ENCODE results near the gene IQSEC3. TPM values are rescaled to one million over a fixed set of nuclear protein-coding genes. Genes with fewer than 3 reads are reported as not detected.

Gene IQSEC3
- total RNA-seq, 2 experiments from 2014 or later, result 2.0 to 2.2 TPM

GRCh38 chr12:78981-79380 is 12.4 kb downstream of the IQSEC3 start:
- no peak for DNase-seq
- Mint-ChIP-seq H3K4me1 (no peaks in the 10 kb centered on the region), H3K36me3 (no peaks in the 10 kb centered on the region), H3K27ac (no peak overlapping the region), H3K4me3 (no peak overlapping the region), H3K9me3 (ENCODE audit: low read depth) (no peaks in the 10 kb centered on the region), H3K27me3 (peaks cover 65% of the 10 kb centered on the region)
- CTCF ChIA-PET, result no interaction called here
- no peak for ATAC-seq

GRCh38 chr12:80681-81190 is 14.2 kb downstream of the IQSEC3 start:
- CTCF ChIA-PET, result no interaction called here

DNA sequence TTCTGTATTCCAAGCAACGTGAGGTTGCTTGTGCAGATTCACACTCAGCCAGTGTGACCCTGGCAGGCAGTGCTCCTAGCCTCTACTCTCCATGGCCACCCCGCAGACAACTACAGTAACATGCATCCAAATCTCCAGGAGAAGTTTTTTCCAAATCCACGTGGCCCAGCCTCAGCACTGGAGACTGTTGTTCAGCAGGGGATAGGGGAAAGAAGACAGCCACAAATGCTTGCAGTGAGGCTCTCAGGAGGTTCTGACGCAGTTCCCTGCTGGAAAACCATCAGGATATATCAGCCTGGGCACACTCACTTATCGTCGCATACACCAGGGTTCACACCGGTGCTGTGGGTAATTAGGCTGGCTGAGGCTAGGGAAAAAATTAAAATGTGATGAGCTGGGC is 16.2 kb downstream of the IQSEC3 start:
- Mint-ChIP-seq H3K4me1 (no peaks in the 10 kb centered on the region), H3K27me3 (peaks cover 39% of the 10 kb centered on the region), H3K27ac (no peak overlapping the region), H3K36me3 (no peaks in the 10 kb centered on the region), H3K4me3 (no peak overlapping the region), H3K9me3 (ENCODE audit: low read depth) (no peaks in the 10 kb centered on the region)
- ATAC-seq (no peak), DNase-seq (no peak)
- CTCF ChIA-PET, result no interaction called here

More at GRCh38 chr12:80681-81190, 14.2 kb downstream of the IQSEC3 start:
- no peak overlapping the region for H3K27ac Mint-ChIP-seq
- peaks cover 53% of the 10 kb centered on the region for H3K27me3 Mint-ChIP-seq
- H3K9me3 Mint-ChIP-seq (ENCODE audit: low read depth), result no peaks in the 10 kb centered on the region
- no peak overlapping the region for H3K4me3 Mint-ChIP-seq
- no peaks in the 10 kb centered on the region for H3K4me1 Mint-ChIP-seq
- ATAC-seq (no peak), DNase-seq (no peak)
- no peaks in the 10 kb centered on the region for H3K36me3 Mint-ChIP-seq

GRCh38 chr12:84056-84455 is 17.5 kb downstream of the IQSEC3 start:
- Mint-ChIP-seq H3K9me3 (ENCODE audit: low read depth) (no peaks in the 10 kb centered on the region), H3K4me1 (no peaks in the 10 kb centered on the region), H3K27me3 (peaks cover 31% of the 10 kb centered on the region), H3K27ac (no peak overlapping the region), H3K4me3 (no peak overlapping the region), H3K36me3 (no peaks in the 10 kb centered on the region)
- no peak for DNase-seq
- CTCF ChIA-PET, result no interaction called here
- no peak for ATAC-seq

GRCh38 chr12:85191-85666 is 18.7 kb downstream of the IQSEC3 start:
- DNase-seq, result no peak
- Mint-ChIP-seq H3K4me1 (no peaks in the 10 kb centered on the region), H3K9me3 (ENCODE audit: low read depth) (peaks cover under 1% of the 10 kb centered on the region), H3K27me3 (peaks cover 24% of the 10 kb centered on the region), H3K27ac (no peak overlapping the region), H3K36me3 (no peaks in the 10 kb centered on the region), H3K4me3 (no peak overlapping the region)
- ATAC-seq, result no peak
- CTCF ChIA-PET, result no interaction called here

GRCh38 chr12:87315-87714 is 20.7 kb downstream of the IQSEC3 start:
- ATAC-seq (no peak), DNase-seq (no peak)
- CTCF ChIA-PET, result no interaction called here
- Mint-ChIP-seq H3K27ac (no peak overlapping the region), H3K27me3 (peaks cover 4% of the 10 kb centered on the region), H3K36me3 (no peaks in the 10 kb centered on the region), H3K9me3 (ENCODE audit: low read depth) (peaks cover 2% of the 10 kb centered on the region), H3K4me1 (no peaks in the 10 kb centered on the region), H3K4me3 (no peak overlapping the region)

DNA sequence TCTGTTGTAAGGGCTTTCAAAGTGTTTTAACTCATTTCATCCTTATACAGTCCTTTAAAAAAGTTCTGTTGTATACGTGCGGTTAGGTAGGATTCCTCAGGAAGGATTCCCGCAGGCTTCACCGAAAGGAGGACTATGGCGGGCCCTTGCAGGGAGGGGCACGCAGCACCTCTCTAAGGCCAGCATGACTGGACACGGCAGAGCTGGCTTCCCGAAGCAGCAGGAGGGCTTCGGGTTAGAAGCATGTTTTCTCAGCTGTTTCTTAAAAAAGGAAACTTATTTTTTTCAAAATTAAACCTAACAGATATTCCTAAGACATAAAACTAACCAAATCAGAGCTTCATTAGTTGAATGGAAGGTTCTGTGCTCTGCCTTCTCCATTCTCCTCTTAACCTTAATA is 21.3 kb downstream of the IQSEC3 start:
- no peaks in the 10 kb centered on the region for H3K36me3 Mint-ChIP-seq
- CTCF ChIA-PET, result no interaction called here
- H3K27ac Mint-ChIP-seq, result no peak overlapping the region
- ATAC-seq (no peak), DNase-seq (no peak)
- H3K4me3 Mint-ChIP-seq, result no peak overlapping the region
- H3K4me1 Mint-ChIP-seq, result no peaks in the 10 kb centered on the region
- H3K9me3 Mint-ChIP-seq (ENCODE audit: low read depth), result peaks cover 2% of the 10 kb centered on the region
- peaks cover 4% of the 10 kb centered on the region for H3K27me3 Mint-ChIP-seq

GRCh38 chr12:89653-90052 is 23.1 kb downstream of the IQSEC3 start:
- peaks cover 2% of the 10 kb centered on the region for H3K9me3 Mint-ChIP-seq (ENCODE audit: low read depth)
- H3K4me1 Mint-ChIP-seq, result no peaks in the 10 kb centered on the region
- H3K27me3 Mint-ChIP-seq, result peaks cover 4% of the 10 kb centered on the region
- H3K4me3 Mint-ChIP-seq, result no peak overlapping the region
- no peaks in the 10 kb centered on the region for H3K36me3 Mint-ChIP-seq
- H3K27ac Mint-ChIP-seq, result no peak overlapping the region
- ATAC-seq (no peak), DNase-seq (no peak)
- CTCF ChIA-PET, result no interaction called here

DNA sequence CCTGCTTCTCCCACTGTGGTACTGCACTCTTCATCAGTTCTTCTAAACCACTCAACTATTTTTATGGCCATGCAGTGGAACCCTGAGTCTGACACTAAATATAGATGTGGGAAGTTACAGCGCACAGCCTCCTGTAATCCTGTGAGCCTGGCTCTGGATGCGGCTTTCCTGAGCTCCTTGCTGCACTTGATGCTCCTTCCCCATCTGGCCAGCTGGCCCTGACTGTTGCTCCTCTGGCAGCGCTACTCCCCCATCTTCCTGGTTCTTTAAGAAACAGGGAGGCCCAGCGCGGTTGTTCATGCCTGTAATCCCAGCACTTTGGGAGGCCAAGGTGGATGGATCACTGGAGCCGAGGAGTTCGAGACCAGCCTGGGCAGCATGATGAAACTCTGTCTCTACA is 24.6 kb downstream of the IQSEC3 start:
- Mint-ChIP-seq H3K27ac (no peak overlapping the region), H3K36me3 (no peaks in the 10 kb centered on the region), H3K9me3 (ENCODE audit: low read depth) (peaks cover 2% of the 10 kb centered on the region), H3K4me1 (no peaks in the 10 kb centered on the region), H3K4me3 (no peak overlapping the region), H3K27me3 (peaks cover 10% of the 10 kb centered on the region)
- ATAC-seq (no peak), DNase-seq (no peak)
- CTCF ChIA-PET, result no interaction called here

GRCh38 chr12:93266-94005 is 26.9 kb downstream of the IQSEC3 start:
- Mint-ChIP-seq H3K4me1 (no peaks in the 10 kb centered on the region), H3K9me3 (ENCODE audit: low read depth) (peaks cover 2% of the 10 kb centered on the region), H3K27me3 (peaks cover 14% of the 10 kb centered on the region), H3K4me3 (no peak overlapping the region), H3K27ac (no peak overlapping the region), H3K36me3 (no peaks in the 10 kb centered on the region)
- DNase-seq, result no peak
- ATAC-seq, result no peak
- CTCF ChIA-PET, result no interaction called here

DNA sequence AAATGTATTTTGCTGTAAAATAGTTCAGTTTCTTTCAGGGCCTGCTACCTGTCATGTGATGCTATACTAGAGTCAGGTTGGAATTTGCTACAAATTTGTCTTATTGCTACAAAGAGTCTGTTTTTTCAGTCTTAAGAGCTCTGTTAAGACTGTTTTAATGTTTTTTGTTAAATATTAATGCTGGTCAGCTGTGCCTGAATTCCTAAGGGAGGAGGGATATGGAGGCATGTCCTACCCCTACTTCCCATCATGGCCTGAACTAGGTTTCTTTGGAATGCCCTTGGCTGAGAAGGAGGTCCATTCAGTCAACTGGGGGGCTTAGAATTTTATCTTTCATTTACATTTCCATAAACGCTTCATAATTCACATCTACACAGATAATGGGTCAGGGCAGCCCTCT is 30.0 kb downstream of the IQSEC3 start:
- ATAC-seq, result no peak
- no peak overlapping the region for H3K27ac Mint-ChIP-seq
- H3K27me3 Mint-ChIP-seq, result peaks cover 13% of the 10 kb centered on the region

GRCh38 chr12:98924-99352 is 32.4 kb downstream of the IQSEC3 start:
- Mint-ChIP-seq H3K4me3 (no peak overlapping the region), H3K36me3 (peaks cover 2% of the 10 kb centered on the region), H3K27me3 (peaks cover 13% of the 10 kb centered on the region), H3K4me1 (peaks cover 2% of the 10 kb centered on the region), H3K9me3 (ENCODE audit: low read depth) (peaks cover 2% of the 10 kb centered on the region), H3K27ac (no peak overlapping the region)
- CTCF ChIA-PET, result no interaction called here
- DNase-seq, result no peak
- ATAC-seq, result no peak

More for the DNA sequence above, 30.0 kb downstream of the IQSEC3 start:
- CTCF ChIA-PET, result no interaction called here
- DNase-seq, result no peak
- Mint-ChIP-seq H3K36me3 (no peaks in the 10 kb centered on the region), H3K9me3 (ENCODE audit: low read depth) (no peaks in the 10 kb centered on the region), H3K4me3 (no peak overlapping the region), H3K4me1 (no peaks in the 10 kb centered on the region)

- H3K27ac Mint-ChIP-seq, result no peak overlapping the region
- no peak for ATAC-seq
- CTCF ChIA-PET, result no interaction called here
- H3K4me1 Mint-ChIP-seq, result peaks cover 5% of the 10 kb centered on the region
- H3K9me3 Mint-ChIP-seq (ENCODE audit: low read depth), result peaks cover 2% of the 10 kb centered on the region
- H3K27me3 Mint-ChIP-seq, result peaks cover 13% of the 10 kb centered on the region
- no peak overlapping the region for H3K4me3 Mint-ChIP-seq
- peaks cover 2% of the 10 kb centered on the region for H3K36me3 Mint-ChIP-seq
- DNase-seq, result no peak
Observed at GRCh38 chr12:99605-100004, 33.0 kb downstream of the IQSEC3 start.

DNA sequence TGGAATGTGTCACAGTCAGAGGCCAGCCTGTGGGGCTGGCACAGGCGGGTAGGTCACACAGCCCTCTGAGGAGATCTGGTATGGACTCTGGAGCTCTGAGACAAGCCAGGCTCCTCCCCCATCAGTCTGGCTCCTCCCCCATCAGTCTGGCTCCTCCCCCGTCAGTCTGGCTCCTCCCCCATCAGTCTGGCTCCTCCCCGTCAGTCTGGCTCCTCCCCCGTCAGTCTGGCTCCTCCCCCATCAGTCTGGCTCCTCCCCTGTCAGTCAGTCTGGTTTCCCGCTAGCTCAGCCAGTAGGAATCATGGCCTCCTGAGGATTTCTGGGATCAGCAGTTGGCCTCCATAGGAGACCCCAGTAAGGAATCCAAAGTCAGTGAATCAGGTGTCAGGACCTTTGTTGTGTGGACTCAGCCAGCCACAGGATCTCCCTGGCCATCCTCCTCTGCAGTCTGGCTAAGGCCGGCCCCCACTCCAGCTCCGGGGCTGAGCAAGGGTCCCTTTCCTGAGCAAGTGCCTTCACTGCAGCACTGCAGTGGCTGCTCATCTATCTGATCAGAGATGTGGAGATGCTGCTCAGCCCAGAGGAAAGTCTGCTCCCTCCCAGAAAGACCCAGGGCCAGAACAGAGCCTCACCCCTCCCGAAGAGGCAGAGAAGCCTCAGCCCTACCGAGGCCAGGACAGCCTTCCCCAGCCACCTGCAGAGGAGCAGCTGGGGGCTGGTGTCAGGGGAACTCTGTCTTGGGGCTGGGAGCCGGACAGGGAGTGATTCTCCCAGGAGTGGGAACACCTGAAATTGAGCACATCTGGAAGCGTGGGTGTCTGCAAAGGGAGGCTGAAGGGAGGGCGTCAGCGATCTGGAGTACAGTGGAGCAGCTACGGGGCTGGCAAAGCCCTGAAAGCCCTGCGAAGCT is 35.7 kb downstream of the IQSEC3 start:
- H3K27ac Mint-ChIP-seq, result no peak overlapping the region
- no peak overlapping the region for H3K4me3 Mint-ChIP-seq
- peaks cover 5% of the 10 kb centered on the region for H3K4me1 Mint-ChIP-seq
- DNase-seq (no peak), ATAC-seq (peak; percentile 35)
- peaks cover 2% of the 10 kb centered on the region for H3K9me3 Mint-ChIP-seq (ENCODE audit: low read depth)
- H3K27me3 Mint-ChIP-seq, result peaks cover 5% of the 10 kb centered on the region
- H3K36me3 Mint-ChIP-seq, result peaks cover 2% of the 10 kb centered on the region
- CTCF ChIA-PET, result no interaction called here

All from activated CD8-positive, alpha-beta memory T cell treated with anti-CD3 and anti-CD28 coated beads, Interleukin-2, amount 10 ng/mL, durations not matched to agents 7 days and 5 days (primary cell).